SK-N-SH treated with all-trans-retinoic acid at 6 μM for 48 hours (cell line): ENCODE data around the gene OR13J1.

Source experiments
- ARNTL ChIP-seq: fragments of 450-650 bp; formaldehyde crosslinking; IDR thresholded peaks from 2 replicates; pipeline ENCODE4 v1.5.0; 2020; ENCODE audit warnings: low read depth, mild to moderate bottlenecking, moderate library complexity, borderline replicate concordance
- ESRRG ChIP-seq: fragments of 250-450 bp; sonication (Bioruptor Pico); IDR thresholded peaks from 2 replicates; pipeline ENCODE4 v1.6.1; 2021; ENCODE audit warnings: mild to moderate bottlenecking
- GLIS3 ChIP-seq: fragments of 250-450 bp; sonication (Bioruptor Pico); IDR thresholded peaks from 2 replicates; pipeline ENCODE4 v1.5.0; 2020; ENCODE audit warnings: mild to moderate bottlenecking, moderate library complexity
- OSR1 ChIP-seq: fragments of 250-450 bp; sonication (Bioruptor Pico); IDR thresholded peaks from 2 replicates; pipeline ENCODE4 v1.8.0; 2022; ENCODE audit warnings: moderate library complexity, mild to moderate bottlenecking, inconsistent platforms
- PPARA ChIP-seq: fragments of 250-450 bp; sonication (Bioruptor Pico); IDR thresholded peaks from 2 replicates; pipeline ENCODE4 v1.5.0; 2020; ENCODE audit warnings: mild to moderate bottlenecking, borderline replicate concordance
- RARB ChIP-seq: fragments of 250-450 bp; sonication (Bioruptor Pico); IDR thresholded peaks from 2 replicates; pipeline ENCODE4 v1.8.0; 2021; ENCODE audit warnings: mild to moderate bottlenecking, moderate library complexity
- TCF4 ChIP-seq: fragments of 250-450 bp; sonication (Bioruptor Pico); IDR thresholded peaks from 2 replicates; pipeline ENCODE4 v1.8.0; 2021; ENCODE audit warnings: mild to moderate bottlenecking, moderate library complexity, borderline replicate concordance
- TOX ChIP-seq: fragments of 250-450 bp; sonication (Bioruptor Pico); IDR thresholded peaks from 2 replicates; pipeline ENCODE4 v1.8.0; 2021; ENCODE audit warnings: mild to moderate bottlenecking, moderate library complexity, borderline replicate concordance
- ZFP3 ChIP-seq: fragments of 250-450 bp; sonication (Bioruptor Pico); IDR thresholded peaks from 2 replicates; pipeline ENCODE4 v1.5.0; 2020; ENCODE audit warnings: mild to moderate bottlenecking, moderate library complexity
- ZFP30 ChIP-seq: fragments of 450-650 bp; formaldehyde crosslinking; IDR thresholded peaks from 2 replicates; pipeline ENCODE4 v1.5.0; 2022; ENCODE audit warnings: mild to moderate bottlenecking, moderate library complexity
- ZNF565 ChIP-seq: fragments of 450-650 bp; formaldehyde crosslinking; conservative IDR thresholded peaks from 2 replicates; pipeline ENCODE4 v1.5.0; 2020; ENCODE audit warnings: low read depth, mild to moderate bottlenecking, moderate library complexity
- TF ChIP-seq, protein P1 (sequence below): fragments of 250-450 bp; sonication (Bioruptor Pico); IDR thresholded peaks from 2 replicates; pipeline ENCODE4 v1.5.1; 2020; ENCODE audit warnings: low read depth, mild to moderate bottlenecking, moderate library complexity
- TF ChIP-seq, protein P2 (sequence below): fragments of 250-450 bp; sonication (Bioruptor Pico); IDR thresholded peaks from 2 replicates; pipeline ENCODE4 v1.8.0; 2020; ENCODE audit warnings: mild to moderate bottlenecking, moderate library complexity, borderline replicate concordance

DNA sequence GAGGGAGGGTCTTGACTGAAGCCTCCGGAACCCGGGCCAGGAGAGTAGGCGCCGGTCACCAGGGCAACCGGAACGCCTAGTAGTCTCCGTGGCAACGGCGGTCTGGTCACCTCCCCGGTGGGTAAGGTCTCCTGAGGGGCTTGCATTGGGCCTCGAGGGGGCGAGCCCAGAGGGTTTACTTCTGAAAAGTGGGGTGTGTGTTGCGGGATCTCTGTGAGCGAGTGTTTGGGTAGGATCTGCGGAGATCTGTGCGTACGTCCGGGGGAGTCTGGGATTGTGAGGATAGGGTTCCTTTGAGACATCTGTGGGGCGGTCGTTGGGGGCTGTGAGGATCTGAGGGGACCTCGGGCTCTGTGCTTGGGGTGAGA lies 41.5 kb downstream of the OR13J1 start, which contains the start of gene FAM221B:
- TF ChIP-seq ZNF565 (CRISPR knock-in tag) (no peak), PPARA (CRISPR knock-in tag) (no peak), ZFP30 (CRISPR knock-in tag) (no peak), RARB (no peak), TCF4 (no peak), GLIS3 (CRISPR knock-in tag) (no peak), ZFP3 (CRISPR knock-in tag) (no peak), ARNTL (no peak), TOX (CRISPR knock-in tag) (no peak), OSR1 (CRISPR knock-in tag) (no peak), ESRRG (CRISPR knock-in tag) (no peak)
- TF ChIP-seq, protein P1, sequence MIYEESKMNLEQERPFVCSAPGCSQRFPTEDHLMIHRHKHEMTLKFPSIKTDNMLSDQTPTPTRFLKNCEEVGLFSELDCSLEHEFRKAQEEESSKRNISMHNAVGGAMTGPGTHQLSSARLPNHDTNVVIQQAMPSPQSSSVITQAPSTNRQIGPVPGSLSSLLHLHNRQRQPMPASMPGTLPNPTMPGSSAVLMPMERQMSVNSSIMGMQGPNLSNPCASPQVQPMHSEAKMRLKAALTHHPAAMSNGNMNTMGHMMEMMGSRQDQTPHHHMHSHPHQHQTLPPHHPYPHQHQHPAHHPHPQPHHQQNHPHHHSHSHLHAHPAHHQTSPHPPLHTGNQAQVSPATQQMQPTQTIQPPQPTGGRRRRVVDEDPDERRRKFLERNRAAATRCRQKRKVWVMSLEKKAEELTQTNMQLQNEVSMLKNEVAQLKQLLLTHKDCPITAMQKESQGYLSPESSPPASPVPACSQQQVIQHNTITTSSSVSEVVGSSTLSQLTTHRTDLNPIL (CRISPR knock-in tag) = no peak
- TF ChIP-seq, protein P2, sequence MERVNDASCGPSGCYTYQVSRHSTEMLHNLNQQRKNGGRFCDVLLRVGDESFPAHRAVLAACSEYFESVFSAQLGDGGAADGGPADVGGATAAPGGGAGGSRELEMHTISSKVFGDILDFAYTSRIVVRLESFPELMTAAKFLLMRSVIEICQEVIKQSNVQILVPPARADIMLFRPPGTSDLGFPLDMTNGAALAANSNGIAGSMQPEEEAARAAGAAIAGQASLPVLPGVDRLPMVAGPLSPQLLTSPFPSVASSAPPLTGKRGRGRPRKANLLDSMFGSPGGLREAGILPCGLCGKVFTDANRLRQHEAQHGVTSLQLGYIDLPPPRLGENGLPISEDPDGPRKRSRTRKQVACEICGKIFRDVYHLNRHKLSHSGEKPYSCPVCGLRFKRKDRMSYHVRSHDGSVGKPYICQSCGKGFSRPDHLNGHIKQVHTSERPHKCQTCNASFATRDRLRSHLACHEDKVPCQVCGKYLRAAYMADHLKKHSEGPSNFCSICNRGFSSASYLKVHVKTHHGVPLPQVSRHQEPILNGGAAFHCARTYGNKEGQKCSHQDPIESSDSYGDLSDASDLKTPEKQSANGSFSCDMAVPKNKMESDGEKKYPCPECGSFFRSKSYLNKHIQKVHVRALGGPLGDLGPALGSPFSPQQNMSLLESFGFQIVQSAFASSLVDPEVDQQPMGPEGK (CRISPR knock-in tag) = no peak
